ENCODE measurements around the gene CDHR2.

Gene CDHR2, protein sequence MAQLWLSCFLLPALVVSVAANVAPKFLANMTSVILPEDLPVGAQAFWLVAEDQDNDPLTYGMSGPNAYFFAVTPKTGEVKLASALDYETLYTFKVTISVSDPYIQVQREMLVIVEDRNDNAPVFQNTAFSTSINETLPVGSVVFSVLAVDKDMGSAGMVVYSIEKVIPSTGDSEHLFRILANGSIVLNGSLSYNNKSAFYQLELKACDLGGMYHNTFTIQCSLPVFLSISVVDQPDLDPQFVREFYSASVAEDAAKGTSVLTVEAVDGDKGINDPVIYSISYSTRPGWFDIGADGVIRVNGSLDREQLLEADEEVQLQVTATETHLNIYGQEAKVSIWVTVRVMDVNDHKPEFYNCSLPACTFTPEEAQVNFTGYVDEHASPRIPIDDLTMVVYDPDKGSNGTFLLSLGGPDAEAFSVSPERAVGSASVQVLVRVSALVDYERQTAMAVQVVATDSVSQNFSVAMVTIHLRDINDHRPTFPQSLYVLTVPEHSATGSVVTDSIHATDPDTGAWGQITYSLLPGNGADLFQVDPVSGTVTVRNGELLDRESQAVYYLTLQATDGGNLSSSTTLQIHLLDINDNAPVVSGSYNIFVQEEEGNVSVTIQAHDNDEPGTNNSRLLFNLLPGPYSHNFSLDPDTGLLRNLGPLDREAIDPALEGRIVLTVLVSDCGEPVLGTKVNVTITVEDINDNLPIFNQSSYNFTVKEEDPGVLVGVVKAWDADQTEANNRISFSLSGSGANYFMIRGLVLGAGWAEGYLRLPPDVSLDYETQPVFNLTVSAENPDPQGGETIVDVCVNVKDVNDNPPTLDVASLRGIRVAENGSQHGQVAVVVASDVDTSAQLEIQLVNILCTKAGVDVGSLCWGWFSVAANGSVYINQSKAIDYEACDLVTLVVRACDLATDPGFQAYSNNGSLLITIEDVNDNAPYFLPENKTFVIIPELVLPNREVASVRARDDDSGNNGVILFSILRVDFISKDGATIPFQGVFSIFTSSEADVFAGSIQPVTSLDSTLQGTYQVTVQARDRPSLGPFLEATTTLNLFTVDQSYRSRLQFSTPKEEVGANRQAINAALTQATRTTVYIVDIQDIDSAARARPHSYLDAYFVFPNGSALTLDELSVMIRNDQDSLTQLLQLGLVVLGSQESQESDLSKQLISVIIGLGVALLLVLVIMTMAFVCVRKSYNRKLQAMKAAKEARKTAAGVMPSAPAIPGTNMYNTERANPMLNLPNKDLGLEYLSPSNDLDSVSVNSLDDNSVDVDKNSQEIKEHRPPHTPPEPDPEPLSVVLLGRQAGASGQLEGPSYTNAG (N-terminal part only)

GRCh38 chr5:176548967-176549444 is at the start of gene CDHR2:
CDHR2 (plus strand) TSS chr5:176549342; CDS start chr5:176565353, 16,011 bp downstream.
- DNase-seq = no peak

DNA sequence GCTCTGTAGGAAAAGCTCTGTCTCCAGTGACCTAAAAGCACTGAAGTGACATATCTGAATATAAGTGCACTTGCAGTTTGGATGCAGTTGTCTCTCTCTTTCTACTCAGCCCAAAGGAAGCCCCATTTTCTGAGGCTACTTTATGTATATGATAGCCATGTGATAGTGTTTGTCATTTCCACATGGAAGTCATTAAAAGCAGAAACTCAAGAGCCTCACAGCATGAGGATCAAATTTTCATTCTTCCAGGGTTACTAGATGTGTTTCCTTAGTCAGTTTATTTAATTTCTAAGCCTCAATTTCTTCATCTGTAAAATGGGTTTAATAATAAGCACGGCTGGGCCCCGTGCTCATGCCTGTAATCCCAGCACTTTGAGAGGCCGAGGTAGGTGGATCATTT is 48.6 kb upstream of the CDHR2 start:
- DNase-seq = no peak

- DNase-seq = no peak
Measured at GRCh38 chr5:176501333-176501732, 47.8 kb upstream of the CDHR2 start.

DNA sequence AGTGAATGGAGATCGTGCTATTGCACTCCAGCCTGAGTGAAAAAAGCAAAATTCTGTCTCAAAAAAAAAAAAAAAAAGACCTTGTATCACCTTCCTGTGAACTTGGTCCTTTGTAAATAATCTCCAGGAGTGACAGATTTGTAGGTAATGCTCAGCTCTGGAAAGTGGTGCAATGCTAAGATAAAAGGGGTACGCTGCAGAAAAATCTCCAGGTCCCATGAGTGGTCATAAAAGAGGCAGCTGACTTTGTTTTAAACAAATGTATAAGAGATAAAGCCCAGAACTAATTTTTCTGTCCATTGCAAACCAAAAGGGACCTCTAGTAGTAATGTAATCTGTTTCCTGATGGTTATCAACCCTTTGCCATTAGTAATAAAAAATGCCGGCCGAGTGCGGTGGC is 45.6 kb upstream of the CDHR2 start:
- DNase-seq = no peak

- DNase-seq = no peak
Measured at GRCh38 chr5:176507911-176508310, 41.2 kb upstream of the CDHR2 start.

DNA sequence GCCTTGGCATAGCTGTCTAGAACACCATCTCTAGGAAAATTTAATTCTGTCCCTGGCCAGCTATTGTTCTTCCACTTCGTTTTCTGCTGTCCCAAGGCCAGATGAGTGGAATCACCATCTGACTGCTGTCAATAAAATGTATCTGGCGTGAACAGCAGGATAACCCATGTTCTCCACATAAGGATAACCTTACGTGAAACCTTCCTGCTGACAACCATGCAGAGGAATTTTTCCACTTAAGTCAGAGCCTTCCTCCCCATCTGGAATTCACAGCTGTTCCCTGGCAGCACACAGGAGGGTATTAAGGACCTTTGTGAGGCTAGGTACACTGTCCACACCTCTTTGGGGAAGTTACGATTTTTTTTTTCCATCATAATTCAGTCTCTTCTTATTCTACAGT is 40.5 kb upstream of the CDHR2 start:
- no peak for DNase-seq

- DNase-seq = no peak
Measured at GRCh38 chr5:176513788-176514187, 35.4 kb upstream of the CDHR2 start.

DNA sequence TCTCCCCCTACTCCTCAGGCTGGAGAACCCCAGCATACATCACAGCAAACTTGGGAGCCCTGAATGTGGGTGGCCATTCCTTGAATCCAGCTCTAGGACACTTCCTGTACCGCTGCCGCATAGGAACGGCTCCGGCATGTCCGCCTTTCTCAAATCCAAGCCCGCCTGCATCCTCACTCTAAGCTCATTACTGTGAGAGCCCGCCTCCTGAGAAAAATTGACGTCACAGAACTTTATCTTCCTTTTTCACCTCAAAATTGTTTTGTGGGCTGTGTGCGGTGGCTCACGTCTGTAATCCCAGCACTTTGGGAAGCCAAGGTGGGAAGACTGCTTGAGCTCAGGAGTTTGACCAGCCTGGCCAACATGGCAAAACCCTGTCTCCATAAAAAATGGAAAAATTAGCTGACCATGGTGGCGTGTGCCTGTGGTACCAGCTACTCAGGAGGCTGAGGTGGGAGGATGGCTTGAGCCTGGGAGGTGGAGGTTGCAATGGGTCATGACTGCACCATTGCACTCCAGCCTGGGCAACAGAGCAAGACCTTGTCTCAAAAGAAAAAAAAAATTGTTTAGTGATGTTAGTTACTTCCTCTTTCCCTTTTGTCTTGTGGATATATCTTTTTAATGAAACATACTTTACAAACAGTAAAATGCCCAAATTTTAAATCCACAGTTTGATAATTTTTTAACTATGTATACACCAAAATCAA is 34.7 kb upstream of the CDHR2 start:
- no peak for DNase-seq

DNA sequence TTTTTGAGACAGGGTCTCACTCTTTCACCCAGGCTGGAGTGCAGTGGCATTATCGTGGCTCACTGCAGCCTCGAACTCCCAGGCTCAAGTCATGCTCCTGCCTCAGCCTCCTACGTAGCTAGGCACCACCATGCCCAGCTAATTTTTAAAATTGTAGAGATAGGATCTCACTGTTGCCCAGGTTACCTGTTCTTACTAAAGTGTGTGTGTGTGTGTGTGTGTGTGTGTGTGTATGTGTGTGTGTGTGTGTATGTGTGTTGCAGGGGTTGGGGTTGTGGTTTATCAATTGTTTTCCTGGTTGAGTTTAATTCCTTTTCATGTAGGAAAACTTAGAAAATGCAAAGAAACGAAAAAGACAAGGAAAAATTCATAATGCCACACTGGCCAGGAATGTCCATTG is 33.7 kb upstream of the CDHR2 start:
- no peak for DNase-seq

- no peak for DNase-seq
Measured at GRCh38 chr5:176517053-176517661, 32.0 kb upstream of the CDHR2 start.

- DNase-seq = no peak
Measured at GRCh38 chr5:176519810-176520720, 29.1 kb upstream of the CDHR2 start.

DNA sequence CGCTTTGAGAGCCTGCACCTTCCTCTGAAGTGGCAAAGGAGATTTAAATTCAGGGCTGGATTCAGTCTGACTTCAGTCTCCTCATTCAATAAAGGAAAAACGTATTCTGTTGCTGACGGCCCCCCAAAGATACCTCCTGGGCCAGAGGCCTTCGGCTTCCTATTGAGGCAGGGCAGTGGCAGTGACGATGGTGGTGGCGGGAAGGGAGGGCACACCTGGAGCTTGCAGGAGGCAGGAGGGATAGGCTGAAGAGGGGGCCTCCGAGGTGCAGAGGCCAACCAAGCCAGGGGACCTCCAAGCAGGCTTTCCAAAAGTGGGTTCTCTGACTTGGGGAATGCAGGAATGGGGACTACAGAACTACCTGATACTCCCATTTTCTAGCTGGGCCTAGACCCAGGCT is 27.9 kb upstream of the CDHR2 start:
- no peak for DNase-seq

- DNase-seq = no peak
Measured at GRCh38 chr5:176521699-176522263, 27.4 kb upstream of the CDHR2 start.

DNA sequence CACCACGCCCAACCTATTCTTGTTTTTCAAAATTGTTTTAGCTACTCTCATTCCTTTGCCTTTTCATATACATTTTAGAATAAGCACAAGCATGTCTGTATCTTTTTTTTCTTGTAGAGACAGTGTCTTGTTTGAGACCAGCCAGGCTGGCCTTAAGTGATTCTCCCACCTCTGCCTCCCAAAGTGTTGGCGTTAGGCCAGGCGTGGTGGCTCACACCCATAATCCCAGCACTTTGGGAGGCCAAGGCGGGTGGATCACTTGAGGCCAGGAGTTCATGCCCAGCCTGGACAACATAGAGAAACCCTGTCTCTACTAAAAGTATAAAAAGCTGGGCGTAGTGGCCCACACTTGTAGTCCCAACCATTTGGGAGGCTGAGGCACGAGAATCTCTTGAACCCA is 25.0 kb upstream of the CDHR2 start:
- DNase-seq = no peak

- no peak for DNase-seq
Measured at GRCh38 chr5:176524987-176525386, 24.2 kb upstream of the CDHR2 start.

DNA sequence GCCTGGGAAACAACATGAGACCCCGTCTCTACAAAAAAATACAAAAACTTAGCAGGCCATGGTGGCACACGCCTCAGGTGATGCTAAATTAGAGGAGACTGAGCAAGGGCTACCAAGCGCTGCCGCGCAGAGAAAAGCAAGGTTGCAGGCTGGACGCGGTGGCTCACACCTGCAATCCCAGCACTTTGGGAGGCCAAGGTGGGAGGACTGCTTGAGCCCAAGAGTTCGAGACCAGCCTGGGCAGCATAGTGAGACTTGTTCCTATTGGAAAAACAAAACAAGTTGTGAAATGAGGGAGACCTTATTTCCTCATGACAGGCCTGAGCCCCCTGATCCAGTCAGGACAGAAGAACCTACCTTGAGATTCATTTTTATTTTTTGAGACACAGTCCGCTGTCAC is 23.5 kb upstream of the CDHR2 start:
- no peak for DNase-seq

DNA sequence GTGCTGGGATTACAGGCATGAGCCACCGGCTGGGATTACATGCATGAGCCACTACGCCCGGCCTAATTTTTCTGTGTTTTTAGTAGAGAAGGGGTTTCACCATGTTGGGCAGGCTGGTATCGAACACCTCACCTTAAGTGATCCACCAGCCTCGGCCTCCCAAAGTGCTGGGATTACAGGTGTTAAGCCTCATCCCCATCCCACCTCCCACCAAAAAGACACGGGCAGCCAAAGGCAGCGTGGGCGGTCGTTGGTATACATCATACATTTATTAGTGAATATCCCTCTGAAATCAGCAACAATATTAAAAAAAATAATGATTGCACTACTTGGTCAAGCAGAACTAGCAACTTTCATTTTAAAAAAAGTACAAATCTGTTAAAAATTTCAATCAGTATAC is 22.7 kb upstream of the CDHR2 start:
- DNase-seq = no peak

GRCh38 chr5:176527246-176528222 is 21.6 kb upstream of the CDHR2 start:
- no peak for DNase-seq

DNA sequence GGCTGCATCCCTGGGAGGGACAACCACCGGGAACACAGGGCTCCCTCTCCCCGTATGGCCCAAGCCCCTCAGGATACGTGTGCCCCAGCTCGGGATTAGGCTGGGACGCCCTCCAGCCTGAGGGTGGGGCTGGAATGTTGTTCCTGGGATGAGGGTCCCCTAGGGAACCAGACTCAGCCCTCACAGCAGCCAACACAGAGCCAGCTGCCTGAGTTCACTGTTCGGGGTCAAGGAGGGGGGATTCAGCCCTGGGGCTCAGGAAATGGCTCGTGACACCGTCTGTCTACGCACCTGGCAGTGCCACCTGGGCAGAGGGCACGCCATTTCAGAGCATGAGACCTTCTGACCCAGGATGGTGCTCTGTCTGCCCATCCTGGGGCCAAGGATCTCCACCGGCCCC is 20.8 kb upstream of the CDHR2 start:
- DNase-seq = no peak

Measured in midbrain (tissue), 1 donor.